BLaER1 (cell line): Measurements from ENCODE around the gene SLC12A7.
"Not testable (repeated sequence)": the region's sequence is repeated elsewhere in the genome, so short reads cannot be mapped to it uniquely, and the experiment has no call there.

Experiments used
- H3K27ac ChIP-seq: shearing (Covaris generic); formaldehyde crosslinking; 2 replicates; pipeline ENCODE4 v1.8.1; 2022
- H3K27me3 ChIP-seq: shearing (Covaris generic); formaldehyde crosslinking; 2 replicates; pipeline ENCODE4 v1.8.1; 2022
- H3K36me3 ChIP-seq: shearing (Covaris generic); formaldehyde crosslinking; 2 replicates; pipeline ENCODE4 v1.8.1; 2022
- H3K4me1 ChIP-seq: shearing (Covaris generic); formaldehyde crosslinking; 2 replicates; pipeline ENCODE4 v1.8.1; 2022
- H3K4me2 ChIP-seq: shearing (Covaris generic); formaldehyde crosslinking; 2 replicates; pipeline ENCODE4 v1.8.1; 2022
- H3K4me3 ChIP-seq: shearing (Covaris generic); formaldehyde crosslinking; 2 replicates; pipeline ENCODE4 v1.8.1; 2022
- H3K9ac ChIP-seq: shearing (Covaris generic); formaldehyde crosslinking; 2 replicates; pipeline ENCODE4 v1.8.1; 2022
- H3K9me3 ChIP-seq: shearing (Covaris generic); formaldehyde crosslinking; 2 replicates; pipeline ENCODE4 v1.8.1; 2022
- H4K20me1 ChIP-seq: shearing (Covaris generic); formaldehyde crosslinking; 2 replicates; pipeline ENCODE4 v1.8.1; 2022
- Cebpa-rat ChIP-seq: shearing (Covaris generic); IDR thresholded peaks from 2 replicates; pipeline ENCODE4 v1.8.1; 2022

Gene SLC12A7

GRCh38 chr5:1031306-1031959, 80.4 kb downstream of the SLC12A7 start:
- Histone ChIP-seq H3K9me3 (no peaks in the 10 kb centered on the region), H3K27me3 (peaks cover 22% of the 10 kb centered on the region; the same call in 1 of the 2 replicates), H3K36me3 (peaks cover 52% of the 10 kb centered on the region), H4K20me1 (peaks cover 89% of the 10 kb centered on the region), H3K9ac (no peak overlapping the region), H3K27ac (no peak overlapping the region), H3K4me3 (no peak overlapping the region), H3K4me2 (no peak overlapping the region), H3K4me1 (peaks cover 34% of the 10 kb centered on the region)
- TF ChIP-seq Cebpa-rat: no peak

DNA sequence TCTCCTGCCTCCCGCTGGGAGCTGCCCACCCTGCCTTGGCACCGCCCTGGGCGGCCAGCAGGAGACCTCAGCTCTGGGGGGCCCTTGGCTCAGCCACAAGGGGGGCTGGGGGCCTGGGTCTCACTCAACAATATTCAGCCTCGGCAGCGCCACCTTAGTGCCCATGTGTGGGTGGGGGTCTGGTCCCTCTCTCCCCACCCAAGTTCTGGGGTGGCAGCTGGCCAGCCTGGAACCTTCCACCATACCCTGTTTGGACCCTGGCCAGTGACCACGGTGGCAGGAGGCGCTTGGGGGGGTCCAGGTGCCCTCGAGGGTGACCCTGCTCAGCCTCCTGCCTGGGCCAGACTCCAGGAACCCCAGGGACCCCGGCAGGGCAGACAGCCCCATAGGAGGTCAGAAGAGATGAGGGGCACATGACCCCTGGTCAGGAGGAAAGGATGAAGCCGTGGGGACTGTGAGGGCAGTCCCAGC, 81.0 kb downstream of the SLC12A7 start:
- peaks cover 92% of the 10 kb centered on the region for H4K20me1 ChIP-seq

GRCh38 chr5:1029945-1030625, 81.8 kb downstream of the SLC12A7 start:
- Histone ChIP-seq H3K9ac (no peak overlapping the region), H3K27me3 (peaks cover 22% of the 10 kb centered on the region; the same call in 1 of the 2 replicates), H3K27ac (no peak overlapping the region), H3K9me3 (no peaks in the 10 kb centered on the region), H4K20me1 (peaks cover 87% of the 10 kb centered on the region), H3K4me2 (peak overlapping the region; percentile 75), H3K4me3 (no peak overlapping the region), H3K36me3 (peaks cover 42% of the 10 kb centered on the region), H3K4me1 (peaks cover 34% of the 10 kb centered on the region)
- TF ChIP-seq Cebpa-rat: no peak

More for the DNA sequence above, 81.0 kb downstream of the SLC12A7 start:
- Histone ChIP-seq H3K4me3 (no peak overlapping the region), H3K27me3 (peaks cover 22% of the 10 kb centered on the region; the same call in 1 of the 2 replicates), H3K27ac (no peak overlapping the region), H3K4me2 (no peak overlapping the region), H3K9me3 (no peaks in the 10 kb centered on the region), H3K9ac (no peak overlapping the region), H3K4me1 (peaks cover 34% of the 10 kb centered on the region), H3K36me3 (peaks cover 48% of the 10 kb centered on the region)
- TF ChIP-seq Cebpa-rat: no peak

- Histone ChIP-seq H3K36me3 (peaks cover 36% of the 10 kb centered on the region), H3K27ac (no peak overlapping the region), H3K9ac (no peak overlapping the region), H3K9me3 (no peaks in the 10 kb centered on the region), H4K20me1 (peaks cover 83% of the 10 kb centered on the region), H3K4me1 (peaks cover 34% of the 10 kb centered on the region), H3K4me2 (peak overlapping the region; percentile 75), H3K27me3 (peaks cover 22% of the 10 kb centered on the region; the same call in 1 of the 2 replicates), H3K4me3 (no peak overlapping the region)
- TF ChIP-seq Cebpa-rat: no peak
These were observed 82.5 kb downstream of the SLC12A7 start for GRCh38 chr5:1029282-1029944.

- H3K9ac ChIP-seq: no peak overlapping the region
These were observed 83.2 kb downstream of the SLC12A7 start for GRCh38 chr5:1028481-1029281.

GRCh38 chr5:1027631-1028441, 84.0 kb downstream of the SLC12A7 start:
- no peak overlapping the region for H3K9ac ChIP-seq
- H3K27me3 ChIP-seq: peaks cover 22% of the 10 kb centered on the region; the same call in 1 of the 2 replicates
- no peak for TF ChIP-seq Cebpa-rat
- H4K20me1 ChIP-seq: peaks cover 67% of the 10 kb centered on the region
- H3K4me2 ChIP-seq: peak overlapping the region; percentile 75
- no peak overlapping the region; the same call in 1 of the 2 replicates for H3K4me3 ChIP-seq
- H3K9me3 ChIP-seq: no peaks in the 10 kb centered on the region
- no peak overlapping the region for H3K27ac ChIP-seq
- H3K36me3 ChIP-seq: peaks cover 20% of the 10 kb centered on the region; the same call in 1 of the 2 replicates
- H3K4me1 ChIP-seq: peaks cover 34% of the 10 kb centered on the region

More at GRCh38 chr5:1028481-1029281, 83.2 kb downstream of the SLC12A7 start:
- TF ChIP-seq Cebpa-rat: no peak
- Histone ChIP-seq H3K4me1 (peaks cover 34% of the 10 kb centered on the region), H3K4me2 (peak overlapping the region; percentile 75), H3K4me3 (no peak overlapping the region), H3K9me3 (no peaks in the 10 kb centered on the region), H3K27me3 (peaks cover 22% of the 10 kb centered on the region; the same call in 1 of the 2 replicates), H4K20me1 (peaks cover 75% of the 10 kb centered on the region), H3K27ac (no peak overlapping the region), H3K36me3 (peaks cover 28% of the 10 kb centered on the region; the same call in 1 of the 2 replicates)

DNA sequence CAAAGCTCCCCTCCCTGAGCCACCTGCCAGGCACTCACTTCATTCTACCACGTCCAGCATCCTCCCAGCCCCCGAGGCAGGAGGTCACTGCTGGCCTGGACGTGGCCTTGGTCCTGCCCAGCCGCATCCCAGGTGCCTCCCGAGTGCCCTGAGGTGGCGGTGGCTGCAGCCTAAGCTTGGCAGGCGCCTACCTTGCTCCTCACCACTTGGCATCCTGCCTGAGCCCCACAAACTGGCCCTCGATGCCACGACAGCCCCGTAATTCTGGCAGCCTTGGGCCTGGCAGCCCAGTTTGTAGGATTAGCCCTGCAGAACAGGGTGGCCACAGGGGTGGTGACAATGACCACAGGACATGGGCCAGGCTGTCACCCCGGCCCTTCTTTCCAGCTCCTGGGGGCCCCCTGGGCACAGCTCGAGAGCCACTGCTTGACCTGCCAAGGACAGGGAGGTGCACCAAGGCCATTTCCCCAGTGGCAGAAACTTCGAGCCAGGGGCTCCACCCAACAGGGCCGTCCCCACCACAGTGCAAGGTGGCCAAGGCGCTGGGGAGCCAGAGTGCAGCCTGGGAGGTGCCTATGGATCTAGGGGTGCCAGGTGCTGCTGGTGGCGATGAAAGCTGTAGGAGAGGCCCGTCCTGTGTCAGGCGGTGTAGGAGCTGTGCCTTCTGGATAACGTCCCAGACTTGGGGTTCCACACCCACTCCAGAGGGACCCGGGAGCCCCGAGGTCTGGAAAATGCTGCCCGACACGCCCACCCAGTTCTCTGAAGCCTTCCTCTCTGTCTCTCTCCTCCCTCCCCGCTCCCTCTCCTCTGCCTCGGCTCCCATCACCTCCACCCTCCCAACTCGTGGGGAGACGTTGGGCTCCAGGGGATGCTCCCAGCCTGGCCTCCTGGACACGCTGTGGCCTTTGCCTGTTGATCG, 84.9 kb downstream of the SLC12A7 start:
- peaks cover 22% of the 10 kb centered on the region; the same call in 1 of the 2 replicates for H3K27me3 ChIP-seq
- H4K20me1 ChIP-seq: peaks cover 58% of the 10 kb centered on the region
- no peak for TF ChIP-seq Cebpa-rat
- H3K4me3 ChIP-seq: no peak overlapping the region
- H3K4me1 ChIP-seq: peaks cover 34% of the 10 kb centered on the region
- H3K36me3 ChIP-seq: peaks cover 11% of the 10 kb centered on the region; the same call in 1 of the 2 replicates
- H3K9me3 ChIP-seq: no peaks in the 10 kb centered on the region
- no peak overlapping the region for H3K27ac ChIP-seq
- H3K9ac ChIP-seq: no peak overlapping the region
- peak overlapping the region; percentile 75; the same call in 1 of the 2 replicates for H3K4me2 ChIP-seq

GRCh38 chr5:1021969-1022336, 89.9 kb downstream of the SLC12A7 start:
- H4K20me1 ChIP-seq: peaks cover 54% of the 10 kb centered on the region
- H3K36me3 ChIP-seq: peaks cover 15% of the 10 kb centered on the region; the same call in 1 of the 2 replicates
- peak overlapping the region; percentile 60 for H3K4me2 ChIP-seq
- peaks cover 22% of the 10 kb centered on the region for H3K27me3 ChIP-seq
- not testable (repeated sequence) for H3K4me3 ChIP-seq, H3K9ac ChIP-seq, H3K9me3 ChIP-seq, H3K27ac ChIP-seq
- peaks cover 46% of the 10 kb centered on the region for H3K4me1 ChIP-seq
